HL-60/S4 (cell line): ENCODE results near the gene OR9Q1.

ENCODE experiments used
- in situ Hi-C: fragments of 300-500 bp; cut with MboI; formaldehyde crosslinking; loops from 2 replicates; pipeline ENCODE4 v1.14.3; 2022; ENCODE audit warnings: low sequenced_read_pairs

Gene OR9Q1

GRCh38 chr11:58030653-58031052 is 7.0 kb downstream of the OR9Q1 start, which contains the start of gene OR6Q1:
Gene OR6Q1 (plus strand): TSS chr11:58030953. CDS start chr11:58030953, 0 bp downstream.
- in situ Hi-C loops: no loop called here

GRCh38 chr11:58034471-58034870 is 10.8 kb downstream of the OR9Q1 start:
- in situ Hi-C loops: no loop called here

- in situ Hi-C loops: no loop called here
These were observed 15.9 kb downstream of the OR9Q1 start for GRCh38 chr11:58039589-58039988.

DNA sequence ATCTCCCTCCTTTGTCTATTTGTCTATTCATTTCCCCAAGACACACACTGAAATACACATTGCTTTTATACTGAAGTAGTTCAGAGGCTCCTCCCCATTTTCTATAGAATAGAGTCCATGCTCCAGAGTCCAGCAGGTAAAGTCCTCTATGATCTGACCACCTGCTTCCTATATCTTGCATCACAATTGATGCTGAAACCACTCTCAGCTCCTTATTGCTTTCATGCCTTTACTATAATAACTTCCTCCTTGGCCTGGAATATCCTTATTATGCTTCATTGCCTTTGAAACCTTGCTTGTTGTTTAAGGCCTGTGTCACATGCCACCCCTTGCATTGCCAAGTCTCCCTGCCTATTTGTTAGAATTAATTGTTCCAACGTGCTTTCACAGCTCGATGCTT is 19.7 kb downstream of the OR9Q1 start:
- in situ Hi-C loops: no loop called here

DNA sequence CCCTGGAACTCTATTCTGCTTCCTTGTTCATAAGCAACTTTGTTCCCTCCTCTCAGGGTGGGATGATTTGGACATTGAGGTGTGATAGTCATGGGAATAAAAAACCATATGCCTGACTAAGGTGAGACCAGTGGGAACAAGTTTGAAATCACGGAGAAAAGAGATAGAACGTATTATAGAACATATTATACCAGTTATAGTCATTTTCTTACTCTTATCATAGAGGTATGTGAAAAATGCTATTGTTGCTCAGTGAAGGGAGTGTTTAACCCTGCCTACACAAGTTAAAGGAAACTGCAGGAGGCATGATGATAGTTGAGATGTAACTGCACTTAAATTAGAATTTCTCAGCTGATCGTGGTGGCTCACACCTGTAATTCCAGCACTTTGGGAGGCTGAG is 22.6 kb downstream of the OR9Q1 start:
- in situ Hi-C loops: no loop called here

GRCh38 chr11:58047818-58048217 is 24.1 kb downstream of the OR9Q1 start:
- in situ Hi-C loops: no loop called here

DNA sequence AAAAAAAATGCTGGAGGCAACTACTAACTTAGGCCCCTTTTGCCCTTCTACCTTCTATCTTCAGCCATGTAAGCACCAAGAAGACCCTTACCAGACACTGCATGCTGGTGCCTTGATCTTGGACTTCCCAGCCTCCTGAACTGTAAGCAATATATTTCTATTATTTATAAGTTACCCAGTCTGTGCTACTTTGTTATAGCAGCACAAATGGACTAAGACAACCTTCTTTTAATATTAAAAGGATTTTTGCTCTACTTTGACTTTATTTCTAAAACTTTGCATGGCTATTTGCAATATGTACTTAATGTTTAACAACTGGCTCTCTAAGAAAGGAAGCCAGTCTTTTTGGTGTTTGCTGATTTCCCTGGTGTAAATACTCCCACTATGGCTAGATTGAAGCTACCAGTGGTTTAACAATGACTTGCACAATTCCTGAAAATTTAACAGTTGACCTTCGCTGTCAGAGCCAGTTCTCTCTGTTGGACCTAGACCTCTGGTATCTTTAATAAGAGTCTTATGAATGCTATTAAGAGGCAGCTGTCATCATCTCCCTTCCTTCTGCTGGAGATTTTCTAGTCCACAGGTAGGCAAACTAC is 32.2 kb downstream of the OR9Q1 start:
- in situ Hi-C loops: no loop called here

GRCh38 chr11:58057481-58057880 is 33.8 kb downstream of the OR9Q1 start:
- in situ Hi-C loops: no loop called here

DNA sequence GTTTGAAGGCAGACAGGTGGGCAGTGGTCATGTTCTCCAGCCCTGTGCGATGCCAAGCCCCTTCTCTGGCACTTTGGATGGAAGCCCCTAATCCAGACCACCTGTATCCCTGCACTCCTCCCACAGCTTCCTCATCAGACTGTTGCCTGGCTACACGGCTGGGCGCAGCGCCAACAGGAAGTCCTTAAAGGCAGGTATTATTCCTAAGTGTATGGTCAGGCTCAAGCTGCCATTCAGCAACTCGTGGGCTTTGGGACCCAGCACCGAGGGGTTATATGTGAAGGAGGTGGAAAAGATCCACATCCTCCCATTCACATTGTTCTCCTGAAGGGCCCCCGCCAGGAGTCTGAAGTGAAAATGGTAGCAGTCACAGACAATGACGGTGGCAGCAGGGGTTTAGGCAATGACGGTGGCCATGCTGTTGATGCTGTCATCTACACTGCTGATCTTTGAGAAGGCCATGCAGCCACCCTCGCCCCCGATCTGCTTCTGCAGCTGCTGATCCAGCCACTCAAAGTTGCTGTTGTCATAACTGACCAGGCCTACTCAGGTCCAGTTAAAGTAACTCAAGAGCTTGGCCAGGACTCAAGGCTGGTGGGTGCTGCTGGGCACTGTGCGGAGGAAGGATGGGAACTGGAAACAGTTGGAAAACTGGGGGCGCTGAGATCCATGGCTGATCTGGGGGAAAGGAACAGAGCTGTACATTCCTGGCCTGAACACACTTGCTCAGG is 34.8 kb downstream of the OR9Q1 start:
- in situ Hi-C loops: no loop called here

DNA sequence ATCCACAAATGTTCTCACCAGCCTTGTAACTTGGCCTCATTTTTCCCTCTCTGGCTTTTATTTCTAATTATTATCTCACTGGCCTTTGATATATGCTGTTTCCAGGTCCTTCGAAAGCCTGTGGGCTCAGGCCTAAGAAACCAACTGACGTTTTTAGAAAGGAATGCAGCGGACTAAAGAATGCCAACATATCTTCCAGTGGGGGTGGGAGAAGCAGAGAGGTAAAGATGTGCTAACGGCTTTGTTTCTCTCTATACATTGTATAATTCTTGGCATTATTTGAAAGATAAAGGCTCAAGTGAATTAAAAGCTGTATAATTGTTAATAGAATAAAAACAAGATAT is 35.3 kb downstream of the OR9Q1 start:
- in situ Hi-C loops: no loop called here

- in situ Hi-C loops: no loop called here
These were observed 36.9 kb downstream of the OR9Q1 start for GRCh38 chr11:58060535-58060934.

- in situ Hi-C loops: no loop called here
These were observed 37.4 kb downstream of the OR9Q1 start for GRCh38 chr11:58060939-58061672.

DNA sequence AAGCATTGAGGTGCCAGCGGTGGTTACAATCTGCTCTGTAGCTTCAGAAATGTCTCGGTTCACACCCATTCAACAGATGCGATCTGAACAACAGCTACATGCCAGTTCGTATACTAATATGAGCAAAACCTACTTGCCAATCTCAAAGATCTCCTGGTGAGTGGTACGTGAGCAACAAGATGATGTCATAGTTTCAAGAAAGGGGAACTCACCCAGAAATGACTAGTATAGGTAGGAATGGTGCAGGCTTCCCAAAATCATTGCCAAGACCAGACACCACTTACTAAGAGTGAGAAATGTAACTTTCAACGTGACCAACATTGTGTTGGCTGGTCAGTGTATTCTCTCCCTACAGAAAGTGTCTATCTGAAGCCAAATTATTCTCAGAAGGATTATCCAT is 38.1 kb downstream of the OR9Q1 start:
- in situ Hi-C loops: no loop called here

GRCh38 chr11:58067685-58068084 is 44.0 kb downstream of the OR9Q1 start:
- in situ Hi-C loops: no loop called here

GRCh38 chr11:58068655-58069054 is 45.0 kb downstream of the OR9Q1 start:
- in situ Hi-C loops: no loop called here

DNA sequence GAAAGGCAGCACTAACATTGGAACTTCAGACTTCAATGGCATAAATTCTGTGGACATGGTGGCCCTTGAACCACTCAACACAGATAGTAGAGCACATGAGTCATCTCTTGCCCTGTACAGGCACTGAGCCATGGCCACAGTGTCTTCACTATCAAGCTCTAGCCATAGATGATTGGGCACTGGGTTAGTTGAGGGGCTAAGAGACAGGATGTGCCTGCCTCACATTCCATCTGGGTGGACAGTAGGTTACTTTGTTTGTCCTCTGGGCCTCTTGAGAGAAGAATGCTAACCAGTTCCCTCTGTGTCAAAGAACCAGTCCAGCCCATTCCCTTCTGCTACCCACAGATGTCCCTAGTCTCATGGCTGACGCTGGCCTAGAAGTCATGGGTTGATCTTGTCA is 46.9 kb downstream of the OR9Q1 start:
- in situ Hi-C loops: no loop called here

GRCh38 chr11:58075781-58076180 is 52.1 kb downstream of the OR9Q1 start:
- in situ Hi-C loops: no loop called here

GRCh38 chr11:58086528-58086927 is 62.8 kb downstream of the OR9Q1 start:
- in situ Hi-C loops: no loop called here

DNA sequence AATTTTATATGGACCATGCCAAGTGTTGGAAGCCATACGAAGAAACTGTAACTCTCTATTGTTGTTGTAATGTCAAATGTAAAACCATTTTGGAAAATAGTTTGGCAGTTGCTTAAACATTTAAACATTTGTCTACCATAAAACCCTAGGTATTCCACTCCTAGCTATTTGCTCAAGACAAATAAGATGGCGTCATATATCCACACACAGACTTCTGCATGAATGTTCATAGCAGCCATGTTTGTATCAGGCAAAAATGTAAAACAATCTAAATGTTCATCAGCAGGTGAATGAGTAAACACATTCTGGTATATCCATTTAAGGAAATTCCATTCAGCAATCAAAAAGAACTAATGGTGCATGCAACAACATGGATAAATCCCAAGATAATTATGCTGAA is 73.8 kb downstream of the OR9Q1 start:
- in situ Hi-C loops: no loop called here

GRCh38 chr11:58121096-58121495 is 97.4 kb downstream of the OR9Q1 start:
- in situ Hi-C loops: no loop called here

DNA sequence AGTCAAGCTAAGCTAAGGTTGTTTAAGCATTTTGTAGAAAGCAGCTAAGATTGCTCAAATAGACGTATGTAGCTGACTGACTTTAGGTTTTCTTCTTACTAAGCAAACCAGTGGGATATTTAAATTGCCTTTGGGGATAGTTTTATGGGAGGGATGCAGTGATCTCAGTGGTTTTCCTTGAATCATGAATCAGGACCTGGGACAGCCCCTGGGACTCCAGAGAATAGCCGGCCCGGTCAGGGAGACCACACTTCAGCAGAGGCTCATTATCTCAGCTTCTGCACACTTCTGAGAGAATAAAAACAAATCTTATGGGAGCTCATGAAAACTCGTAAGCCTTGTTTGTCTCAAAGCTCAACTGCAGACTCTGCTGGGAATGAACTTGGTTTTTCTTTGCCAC is 101.8 kb downstream of the OR9Q1 start, which contains the start of gene OR9I1:
TSS of gene OR9I1 (minus strand) at position 62 of the 400 bp plus-strand sequence. CDS start 6,086 bp downstream, outside the sequence.
- in situ Hi-C loops: no loop called here

DNA sequence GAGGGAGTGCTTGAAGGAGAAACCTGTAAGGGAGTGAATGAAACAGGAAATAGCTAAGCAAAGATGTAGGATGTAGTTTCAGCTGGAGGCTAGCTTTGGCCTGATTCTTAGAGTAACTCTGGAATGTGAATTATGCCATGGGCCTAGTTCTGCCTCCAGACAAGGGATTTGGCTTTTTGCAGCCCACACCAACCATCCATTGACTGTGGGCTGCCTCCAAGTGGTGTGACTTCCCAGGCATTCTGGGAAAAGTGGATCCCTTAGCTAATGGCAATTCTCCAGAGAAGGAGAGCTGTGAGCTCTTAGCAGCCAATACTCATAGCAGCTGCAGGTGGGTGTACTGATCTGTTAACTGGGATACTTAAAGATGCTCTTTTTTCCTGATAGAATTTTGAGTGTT is 103.7 kb downstream of the OR9Q1 start:
- in situ Hi-C loops: no loop called here
